ENCODE data around the gene UBE2QL1.

GRCh38 chr5:6461006-6461405 is 12.3 kb downstream of the UBE2QL1 start:
- TF ChIP-seq CTCF (IDR thresholded peaks at IDR 0.05) (no peak), EP300 (IDR thresholded peaks at IDR 0.05) (no peak), POLR2AphosphoS5 (IDR thresholded peaks at IDR 0.05) (no peak)

All from gastroesophageal sphincter (tissue), 3 donors.